B cell (primary cell): ENCODE results near the gene SLITRK2. TPM values are rescaled to one million over a fixed set of nuclear protein-coding genes. Genes with fewer than 3 reads are reported as not detected.

Experiments used
- ATAC-seq: fragments of 200-7000 bp; cut with Tn5 transposase; one replicate; pipeline ENCODE4 v1.10.0; 2021; ENCODE audit warnings: low read depth, mild to moderate bottlenecking, moderate number of reproducible peaks, moderate library complexity
- CTCF ChIA-PET: fragments of 350-600 bp; sonication (Branson Sonifier 250); formaldehyde crosslinking; loops from one replicate; lab custom pipeline; 2021; ENCODE audit warnings: antibody characterized with exemption, inconsistent platforms; lab: Charles Lee
- POLR2A ChIA-PET: fragments of 350-600 bp; sonication (Branson Sonifier 250); formaldehyde crosslinking; loops from one replicate; lab custom pipeline; 2021; ENCODE audit warnings: antibody characterized with exemption; lab: Charles Lee
- DNase-seq: peaks from one replicate; pipeline ENCODE4 v3.0.0; 2013
- H2AFZ ChIP-seq: 2 replicates; pipeline ENCODE4 v1.6.1; 2012; ENCODE audit warnings: mild to moderate bottlenecking, low read depth, low read length; ENCODE audit not compliant: insufficient read depth, poor library complexity, severe bottlenecking
- H3K27ac ChIP-seq, 2 donors: 1 replicate in 1 of 2; 2 replicates in 1 of 2; pipeline ENCODE4 v1.5.1; 2012 to 2013; ENCODE audit warnings: low read length in 2 of 2, mild to moderate bottlenecking in 2 of 2, moderate library complexity in 1 of 2
- H3K27me3 ChIP-seq, 4 experiments: fragments of 200-600 bp in 1 of 4; sonication (generic) in 1 of 4; replicated peaks in 1 of 4; 1 replicate in 2 of 4; 2 replicates in 2 of 4; pipeline versions ENCODE4 v1.6.1 to v1.7.0; 2013 to 2016; ENCODE audit warnings: low read length in 3 of 4, mild to moderate bottlenecking in 2 of 4, mixed read lengths in 1 of 4, moderate library complexity in 1 of 4; ENCODE audit not compliant: insufficient read depth in 4 of 4, control insufficient read depth in 3 of 4; ENCODE audit errors: control extremely low read depth in 1 of 4
- H3K36me3 ChIP-seq, 2 experiments: replicated peaks in 1 of 2; 1 replicate in 1 of 2; 2 replicates in 1 of 2; pipeline versions ENCODE4 v1.6.1 to v1.7.1; 2013; ENCODE audit warnings: low read length in 1 of 2; ENCODE audit not compliant: insufficient read depth in 2 of 2, control insufficient read depth in 1 of 2; ENCODE audit errors: control extremely low read depth in 1 of 2, extremely low read depth in 1 of 2
- H3K4me1 ChIP-seq, 2 donors: fragments of 200-600 bp in 1 of 2; sonication (generic) in 1 of 2; 1 replicate in 1 of 2; 2 replicates in 1 of 2; pipeline versions ENCODE4 v1.5.1 to v1.6.1; 2013 to 2017; ENCODE audit warnings: low read length in 2 of 2; ENCODE audit not compliant: control insufficient read depth in 2 of 2, insufficient read depth in 2 of 2
- H3K4me2 ChIP-seq: replicated peaks from 2 replicates; pipeline ENCODE3; 2012; ENCODE audit warnings: mild to moderate bottlenecking, low read depth, low read length; ENCODE audit not compliant: poor library complexity, severe bottlenecking
- H3K4me3 ChIP-seq, 5 experiments: fragments of 200-600 bp in 1 of 5; sonication (generic) in 1 of 5; 1 replicate in 3 of 5; 2 replicates in 2 of 5; pipeline versions ENCODE4 v1.5.1 to v1.7.0; 2011 to 2016; ENCODE audit warnings: low read length in 4 of 5, mild to moderate bottlenecking in 4 of 5, low read depth in 2 of 5, control low read depth in 1 of 5, moderate library complexity in 1 of 5; ENCODE audit not compliant: insufficient read depth in 1 of 5; ENCODE audit errors: control extremely low read depth in 1 of 5, extremely low read depth in 1 of 5
- H3K79me2 ChIP-seq: fragments of 200-600 bp; sonication (generic); one replicate; pipeline ENCODE4 v1.6.0; 2016; ENCODE audit warnings: low read length; ENCODE audit not compliant: control insufficient read depth, insufficient read depth
- H3K9ac ChIP-seq: fragments of 200-600 bp; sonication (generic); 2 replicates; pipeline ENCODE4 v1.6.1; 2017; ENCODE audit warnings: mild to moderate bottlenecking, low read length, moderate library complexity
- H3K9me3 ChIP-seq, 3 donors: one replicate each; pipeline versions ENCODE4 v1.6.1 to v1.7.1; 2013; ENCODE audit warnings: low read length in 2 of 3; ENCODE audit not compliant: control insufficient read depth in 2 of 3, insufficient read depth in 1 of 3; ENCODE audit errors: control extremely low read depth in 1 of 3
- H4K20me1 ChIP-seq: 2 replicates; pipeline ENCODE4 v1.6.0; 2012; ENCODE audit warnings: mild to moderate bottlenecking, low read length; ENCODE audit not compliant: insufficient read depth, control insufficient read depth, poor library complexity, severe bottlenecking
- H3K27ac Mint-ChIP-seq: one replicate; pipeline ENCODE4 v1.8.0; 2021; ENCODE audit warnings: mixed read lengths
- H3K27me3 Mint-ChIP-seq: one replicate; pipeline ENCODE4 v1.8.0; 2021; ENCODE audit warnings: mixed read lengths
- H3K4me1 Mint-ChIP-seq: one replicate; pipeline ENCODE4 v1.8.0; 2021; ENCODE audit warnings: mixed read lengths
- H3K4me3 Mint-ChIP-seq: one replicate; pipeline ENCODE4 v1.8.0; 2021; ENCODE audit warnings: mixed read lengths
- H3K9me3 Mint-ChIP-seq: one replicate; pipeline ENCODE4 v1.8.0; 2022; ENCODE audit warnings: mixed read lengths; ENCODE audit not compliant: insufficient read depth
- EZH2 ChIP-seq: IDR thresholded peaks from 2 replicates; pipeline ENCODE4 v1.6.1; 2012; ENCODE audit warnings: borderline replicate concordance, low read depth, mild to moderate bottlenecking, moderate library complexity, low read length; ENCODE audit not compliant: insufficient read depth, poor library complexity, severe bottlenecking
- WGBS: methylation state at CpG from one replicate; pipeline ENCODE4 v1.1.5; 2013; ENCODE audit warnings: missing lambda C conversion rate; ENCODE audit not compliant: insufficient coverage; 5-methylcytosine and 5-hydroxymethylcytosine counted together
- intact Hi-C: fragments of 100-400 bp; cut with micrococcal nuclease; formaldehyde crosslinking; loops from one replicate; pipeline ENCODE4 v1.10.0; 2022
- polyA minus RNA-seq: library from RNA; depleted of rRNA, polyadenylated mRNA; stranded (reverse); fragments of >200 nt; gene quantifications from 2 replicates; pipeline ENCODE4 v1.2.3, GENCODE V29; 2012
- polyA plus RNA-seq: library from polyadenylated mRNA; depleted of rRNA; stranded (reverse); fragments of >200 nt; gene quantifications from 2 replicates; pipeline ENCODE4 v1.2.3, GENCODE V29; 2012
- total RNA-seq, 2 donors: library from RNA; stranded (reverse); fragments of 120-200 nt in 1 of 2; gene quantifications; 1 replicate in 1 of 2; 2 replicates in 1 of 2; pipeline versions ENCODE4 v1.2.3 to v1.2.4, GENCODE V29; 2013 to 2022
- TF ChIP-seq, protein P1 (sequence below): fragments of 200-600 bp; IDR thresholded peaks from one replicate; pipeline ENCODE4 v1.8.0; 2022; ENCODE audit warnings: antibody characterized with exemption, mild to moderate bottlenecking

SLITRK2 gene, protein sequence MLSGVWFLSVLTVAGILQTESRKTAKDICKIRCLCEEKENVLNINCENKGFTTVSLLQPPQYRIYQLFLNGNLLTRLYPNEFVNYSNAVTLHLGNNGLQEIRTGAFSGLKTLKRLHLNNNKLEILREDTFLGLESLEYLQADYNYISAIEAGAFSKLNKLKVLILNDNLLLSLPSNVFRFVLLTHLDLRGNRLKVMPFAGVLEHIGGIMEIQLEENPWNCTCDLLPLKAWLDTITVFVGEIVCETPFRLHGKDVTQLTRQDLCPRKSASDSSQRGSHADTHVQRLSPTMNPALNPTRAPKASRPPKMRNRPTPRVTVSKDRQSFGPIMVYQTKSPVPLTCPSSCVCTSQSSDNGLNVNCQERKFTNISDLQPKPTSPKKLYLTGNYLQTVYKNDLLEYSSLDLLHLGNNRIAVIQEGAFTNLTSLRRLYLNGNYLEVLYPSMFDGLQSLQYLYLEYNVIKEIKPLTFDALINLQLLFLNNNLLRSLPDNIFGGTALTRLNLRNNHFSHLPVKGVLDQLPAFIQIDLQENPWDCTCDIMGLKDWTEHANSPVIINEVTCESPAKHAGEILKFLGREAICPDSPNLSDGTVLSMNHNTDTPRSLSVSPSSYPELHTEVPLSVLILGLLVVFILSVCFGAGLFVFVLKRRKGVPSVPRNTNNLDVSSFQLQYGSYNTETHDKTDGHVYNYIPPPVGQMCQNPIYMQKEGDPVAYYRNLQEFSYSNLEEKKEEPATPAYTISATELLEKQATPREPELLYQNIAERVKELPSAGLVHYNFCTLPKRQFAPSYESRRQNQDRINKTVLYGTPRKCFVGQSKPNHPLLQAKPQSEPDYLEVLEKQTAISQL
- total RNA-seq, result not detected in 2 replicates
- under 0.01 TPM for total RNA-seq (2013)
- polyA plus RNA-seq, result not detected in 2 replicates
- polyA minus RNA-seq, result 0.07 TPM in 1 of 2 replicates, not detected in the other

DNA sequence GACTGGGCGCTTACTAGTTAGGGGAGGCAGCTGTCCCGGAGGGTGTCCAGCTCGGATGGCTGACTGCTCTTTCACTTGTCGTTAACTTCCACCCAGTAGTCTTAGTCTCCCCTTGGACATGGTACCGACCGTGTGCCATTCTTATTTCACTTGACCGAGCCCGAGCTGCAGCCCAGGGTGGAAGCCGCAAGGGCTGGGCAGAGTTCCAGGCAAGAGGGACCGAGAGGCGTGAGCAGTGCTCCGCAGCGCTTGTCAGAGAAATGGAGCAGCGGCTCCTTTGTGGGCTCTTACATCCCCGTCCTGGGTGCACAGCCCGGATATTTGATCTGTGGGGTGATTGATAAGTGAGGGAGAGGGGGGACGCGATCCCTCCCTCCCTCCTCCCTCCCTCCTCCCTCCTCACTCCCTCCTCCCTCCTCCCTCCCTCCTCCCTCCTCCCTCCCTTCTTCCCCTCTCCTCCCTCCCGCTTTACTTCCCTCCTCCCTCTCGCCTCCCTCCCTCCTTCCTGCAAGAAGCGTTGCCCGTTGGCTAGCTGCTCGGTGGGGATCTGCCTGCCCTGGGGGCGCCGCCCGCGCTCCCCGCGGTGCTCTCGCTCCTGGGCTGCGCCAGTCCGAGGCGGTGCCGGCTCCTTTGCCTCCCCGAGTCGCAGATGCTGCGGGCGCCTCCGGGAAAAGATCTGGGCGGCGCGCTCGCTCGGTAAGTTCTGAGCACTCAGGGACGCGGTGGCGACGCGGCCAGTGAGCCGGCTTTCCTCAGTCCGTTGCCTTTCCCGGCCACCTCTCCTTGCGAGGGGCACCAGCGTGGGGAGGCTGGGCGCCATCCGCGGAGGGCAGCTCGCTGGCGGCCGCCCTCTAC lies at the start of gene SLITRK2:
SLITRK2 (plus strand) TSS at position 499 of the 855 bp plus-strand sequence. CDS start 4,597 bp downstream, outside the sequence.
- CTCF ChIA-PET, result no interaction called here
- Histone ChIP-seq H3K4me1 (no peaks in the 10 kb centered on the region), H2AFZ (no peak within 1 kb of the TSS), H3K9me3 (peaks cover 0 to 2% (median 0%) of the 10 kb centered on the region in 3 donors), H3K4me2 (no peak within 1 kb of the TSS), H3K9ac (no peak within 1 kb of the TSS), H3K27me3 (peaks cover 0 to 6% (median 2%) of the 10 kb centered on the region in 4 experiments), H3K36me3 (no peaks in the 10 kb centered on the region), H3K4me3 (no peak within 1 kb of the TSS), H3K79me2 (no peaks in the 10 kb centered on the region), H3K27ac (no peak within 1 kb of the TSS), H4K20me1 (no peaks in the 10 kb centered on the region)
- no peaks in the 10 kb centered on the region for H3K9me3 Mint-ChIP-seq
- WGBS, result 4% methylated on average over 43 of the region's 60 CpGs
- POLR2A ChIA-PET, result no interaction called here
- intact Hi-C loops, result no loop called here
- DNase-seq (peak; percentile 0), ATAC-seq (no peak)
- H3K27ac Mint-ChIP-seq, result no peak within 1 kb of the TSS
- peaks cover 26% of the 10 kb centered on the region for H3K27me3 Mint-ChIP-seq
- no peaks in the 10 kb centered on the region for H3K4me1 Mint-ChIP-seq
- no peak within 1 kb of the TSS for H3K4me3 Mint-ChIP-seq
- TF ChIP-seq, protein P1, sequence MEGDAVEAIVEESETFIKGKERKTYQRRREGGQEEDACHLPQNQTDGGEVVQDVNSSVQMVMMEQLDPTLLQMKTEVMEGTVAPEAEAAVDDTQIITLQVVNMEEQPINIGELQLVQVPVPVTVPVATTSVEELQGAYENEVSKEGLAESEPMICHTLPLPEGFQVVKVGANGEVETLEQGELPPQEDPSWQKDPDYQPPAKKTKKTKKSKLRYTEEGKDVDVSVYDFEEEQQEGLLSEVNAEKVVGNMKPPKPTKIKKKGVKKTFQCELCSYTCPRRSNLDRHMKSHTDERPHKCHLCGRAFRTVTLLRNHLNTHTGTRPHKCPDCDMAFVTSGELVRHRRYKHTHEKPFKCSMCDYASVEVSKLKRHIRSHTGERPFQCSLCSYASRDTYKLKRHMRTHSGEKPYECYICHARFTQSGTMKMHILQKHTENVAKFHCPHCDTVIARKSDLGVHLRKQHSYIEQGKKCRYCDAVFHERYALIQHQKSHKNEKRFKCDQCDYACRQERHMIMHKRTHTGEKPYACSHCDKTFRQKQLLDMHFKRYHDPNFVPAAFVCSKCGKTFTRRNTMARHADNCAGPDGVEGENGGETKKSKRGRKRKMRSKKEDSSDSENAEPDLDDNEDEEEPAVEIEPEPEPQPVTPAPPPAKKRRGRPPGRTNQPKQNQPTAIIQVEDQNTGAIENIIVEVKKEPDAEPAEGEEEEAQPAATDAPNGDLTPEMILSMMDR, result no peak
- TF ChIP-seq EZH2, result no peak
